ENCODE data around the gene NDUFA8. TPM values are rescaled to one million over a fixed set of nuclear protein-coding genes. Genes with fewer than 3 reads are reported as not detected.

The NDUFA8 gene
- total RNA-seq, 1 experiment from 2014 or later = 98.8 TPM

DNA sequence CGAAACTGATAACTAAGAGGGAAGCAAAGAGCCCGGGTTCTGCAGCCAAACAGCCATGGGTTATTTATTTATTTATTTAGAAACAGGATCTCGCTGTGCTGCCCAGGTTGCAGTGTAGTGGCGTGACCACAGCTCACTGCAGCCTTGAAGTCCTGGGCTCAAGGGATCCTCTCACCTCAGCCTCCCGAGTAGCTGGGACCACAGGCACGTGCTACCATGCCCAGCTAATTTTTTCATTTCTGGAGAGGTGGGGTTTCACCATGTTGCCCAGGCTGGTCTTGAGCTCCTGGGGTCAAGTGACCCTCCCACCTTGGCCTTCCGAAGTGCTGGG, 24.1 kb downstream of the NDUFA8 start:
- Histone ChIP-seq H3K4me1 (peaks cover 6% of the 10 kb centered on the region; the same call in 1 of the 2 replicates), H3K4me3 (no peak overlapping the region), H3K27me3 (peaks cover 3% of the 10 kb centered on the region; the same call in 1 of the 2 replicates), H3K27ac (no peak overlapping the region), H3K9me3 (replicated peaks) (no peaks in the 10 kb centered on the region), H3K36me3 (no peaks in the 10 kb centered on the region)
- no peak for DNase-seq

DNA sequence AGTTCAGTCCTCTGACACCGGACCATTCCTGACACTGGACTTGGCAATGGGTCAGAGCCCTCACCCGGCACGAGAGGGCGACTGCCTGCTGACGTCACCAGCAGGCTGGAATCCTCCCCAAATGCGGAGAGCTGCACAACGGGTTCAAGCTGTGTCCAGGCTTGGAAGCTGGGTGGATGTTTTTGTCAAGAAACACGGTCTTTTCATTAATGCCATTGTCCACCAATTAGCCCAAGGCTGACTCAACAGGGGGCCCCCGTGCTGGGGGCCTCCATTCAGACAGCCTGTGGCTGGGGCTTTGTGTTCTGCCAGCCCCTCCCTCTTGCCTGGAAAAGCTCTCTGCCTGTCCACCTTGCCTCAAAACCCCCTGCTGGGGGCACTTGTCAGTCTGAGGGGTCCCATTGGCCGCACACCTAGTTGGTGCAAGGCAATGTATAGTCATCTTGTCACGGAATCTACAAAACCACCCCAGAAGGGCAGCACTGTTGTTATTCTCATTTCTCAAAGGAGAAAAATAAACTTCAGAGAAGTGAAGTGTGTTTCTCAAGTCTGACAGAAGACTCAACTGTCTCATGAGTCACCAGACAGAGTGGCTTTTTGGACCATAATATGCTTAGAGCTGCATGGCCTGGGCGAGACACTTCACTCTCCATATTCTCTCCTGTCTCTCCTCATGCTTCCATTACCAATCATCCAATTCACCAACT, 24.6 kb downstream of the NDUFA8 start:
- Histone ChIP-seq H3K27ac (no peak overlapping the region), H3K4me1 (peaks cover 6% of the 10 kb centered on the region; the same call in 1 of the 2 replicates), H3K27me3 (peaks cover 3% of the 10 kb centered on the region; the same call in 1 of the 2 replicates), H3K9me3 (replicated peaks) (no peaks in the 10 kb centered on the region), H3K4me3 (no peak overlapping the region), H3K36me3 (no peaks in the 10 kb centered on the region)
- DNase-seq = no peak

DNA sequence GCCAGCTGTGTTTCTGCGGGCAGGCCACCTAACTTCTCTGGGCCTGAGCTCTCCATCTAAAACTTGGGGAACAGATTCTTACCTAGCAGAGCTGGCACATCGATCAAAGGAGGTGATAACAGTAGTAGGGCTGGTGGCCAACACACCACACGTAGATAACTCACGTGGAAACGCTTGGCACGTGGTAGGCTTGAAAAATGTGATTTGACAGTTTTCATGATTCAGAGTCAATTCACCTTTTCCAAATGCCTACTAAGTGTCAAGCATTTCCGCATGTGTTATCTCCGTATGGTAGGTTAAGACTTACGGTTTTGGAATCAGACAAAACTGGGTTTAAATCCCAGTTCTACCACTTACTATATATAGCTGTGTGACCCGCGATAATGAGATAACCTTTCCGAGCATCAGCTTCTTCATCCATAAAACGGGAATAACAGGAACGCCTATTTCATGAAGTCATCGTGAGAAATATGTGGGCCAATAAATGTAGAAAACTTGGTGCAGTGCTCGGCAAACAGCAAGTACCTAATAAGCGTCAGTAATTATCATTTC, 25.5 kb downstream of the NDUFA8 start:
- Histone ChIP-seq H3K4me1 (peaks cover 6% of the 10 kb centered on the region; the same call in 1 of the 2 replicates), H3K27ac (no peak overlapping the region)
- no peak for DNase-seq

DNA sequence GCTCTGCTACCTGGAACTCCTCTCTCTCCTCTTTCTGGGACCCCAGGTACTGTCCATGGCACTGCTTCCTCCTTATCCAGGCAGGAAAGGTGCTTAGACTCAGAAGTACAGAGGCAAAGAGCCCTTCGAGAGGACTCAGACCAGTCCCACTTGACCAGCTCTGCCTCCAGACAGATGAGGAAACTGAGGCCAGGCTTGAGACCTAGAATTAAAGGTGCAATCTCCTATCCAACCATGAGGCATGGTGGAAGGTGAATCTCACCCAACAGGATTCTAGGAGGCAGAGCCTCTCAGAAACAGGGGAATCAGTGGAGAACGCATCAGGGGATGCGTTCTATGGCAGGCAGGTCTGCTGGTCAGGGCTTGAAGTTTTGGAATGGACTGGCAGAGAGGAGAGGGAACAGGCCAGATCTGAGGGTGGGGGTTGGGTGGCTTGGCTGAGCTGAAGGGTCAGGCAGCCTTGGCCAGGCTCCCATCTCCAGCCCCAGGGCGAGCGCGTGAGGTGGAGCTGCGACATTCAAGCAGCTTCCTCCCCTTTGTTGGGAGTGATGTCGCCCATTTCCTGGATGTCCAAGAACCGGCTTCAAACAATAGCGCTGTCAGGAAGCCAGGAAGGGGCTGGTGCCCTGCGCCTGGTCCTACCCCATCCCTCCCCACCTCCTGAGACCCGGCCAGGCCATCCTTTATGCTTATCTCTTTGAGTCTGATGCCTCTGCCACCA, 26.2 kb downstream of the NDUFA8 start:
- Histone ChIP-seq H3K9me3 (replicated peaks) (no peaks in the 10 kb centered on the region), H3K4me1 (peaks cover 6% of the 10 kb centered on the region; the same call in 1 of the 2 replicates), H3K27ac (no peak overlapping the region), H3K27me3 (peaks cover 3% of the 10 kb centered on the region; the same call in 1 of the 2 replicates), H3K36me3 (no peaks in the 10 kb centered on the region), H3K4me3 (no peak overlapping the region)
- DNase-seq = no peak

More for the DNA sequence above, 25.5 kb downstream of the NDUFA8 start:
- Histone ChIP-seq H3K27me3 (peaks cover 3% of the 10 kb centered on the region; the same call in 1 of the 2 replicates), H3K9me3 (replicated peaks) (no peaks in the 10 kb centered on the region), H3K4me3 (no peak overlapping the region), H3K36me3 (no peaks in the 10 kb centered on the region)

DNA sequence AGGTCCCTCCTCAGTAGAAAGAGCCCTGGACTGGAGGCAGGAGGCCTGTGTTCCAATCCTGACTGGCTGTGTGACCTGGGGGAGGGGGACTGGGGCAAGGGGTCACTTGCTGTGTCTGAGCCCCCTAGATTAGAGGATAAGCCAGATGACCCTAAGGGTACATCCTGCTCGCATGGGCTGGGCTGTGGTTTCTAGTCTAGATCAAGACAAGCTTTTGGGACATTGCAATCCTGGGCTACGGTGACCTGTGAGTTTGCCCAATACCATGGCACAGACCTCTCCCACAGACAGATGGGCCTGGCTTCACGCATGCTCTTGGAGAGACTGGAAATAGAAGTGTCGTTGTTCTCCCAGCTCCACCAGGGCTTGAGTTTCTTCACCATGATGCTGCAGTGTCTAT, 27.0 kb downstream of the NDUFA8 start:
- Histone ChIP-seq H3K27me3 (peaks cover 3% of the 10 kb centered on the region; the same call in 1 of the 2 replicates), H3K36me3 (no peaks in the 10 kb centered on the region), H3K4me3 (no peak overlapping the region), H3K4me1 (peaks cover 6% of the 10 kb centered on the region; the same call in 1 of the 2 replicates), H3K9me3 (replicated peaks) (no peaks in the 10 kb centered on the region), H3K27ac (no peak overlapping the region)
- no peak for DNase-seq

DNA sequence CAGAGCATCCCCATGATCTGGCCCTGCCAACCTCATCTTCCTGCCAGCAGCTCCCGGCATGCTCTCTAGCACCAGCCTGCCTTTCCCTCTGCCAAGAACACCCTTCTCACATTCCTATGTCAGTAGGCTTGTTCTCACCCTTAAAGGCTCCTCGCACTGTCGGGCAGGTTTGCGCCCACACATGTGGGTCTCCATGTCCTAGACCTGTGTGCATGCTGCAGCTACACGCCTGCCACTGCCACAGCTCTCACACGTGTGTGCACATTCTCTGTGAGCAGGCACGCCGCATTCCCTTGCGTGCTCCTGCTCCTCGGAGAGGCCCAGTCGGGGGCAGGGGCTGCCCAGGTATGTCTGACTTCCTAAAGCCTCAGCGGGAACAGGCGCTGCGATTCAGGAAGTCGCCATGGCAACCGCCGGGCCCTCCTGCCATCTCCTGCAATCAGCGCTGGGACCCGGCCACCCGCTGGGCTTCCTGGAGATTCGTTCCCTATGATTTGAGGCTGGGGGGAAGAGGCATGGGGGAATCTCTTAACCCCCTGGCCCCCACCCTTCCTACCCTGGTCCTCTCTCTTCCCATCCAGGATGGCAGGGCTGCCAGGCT, 28.1 kb downstream of the NDUFA8 start:
- Histone ChIP-seq H3K9me3 (replicated peaks) (no peaks in the 10 kb centered on the region), H3K36me3 (no peaks in the 10 kb centered on the region), H3K27ac (no peak overlapping the region), H3K4me3 (no peak overlapping the region), H3K27me3 (peaks cover 3% of the 10 kb centered on the region; the same call in 1 of the 2 replicates), H3K4me1 (peaks cover 6% of the 10 kb centered on the region; the same call in 1 of the 2 replicates)
- peak; percentile 43 to 45 for DNase-seq

DNA sequence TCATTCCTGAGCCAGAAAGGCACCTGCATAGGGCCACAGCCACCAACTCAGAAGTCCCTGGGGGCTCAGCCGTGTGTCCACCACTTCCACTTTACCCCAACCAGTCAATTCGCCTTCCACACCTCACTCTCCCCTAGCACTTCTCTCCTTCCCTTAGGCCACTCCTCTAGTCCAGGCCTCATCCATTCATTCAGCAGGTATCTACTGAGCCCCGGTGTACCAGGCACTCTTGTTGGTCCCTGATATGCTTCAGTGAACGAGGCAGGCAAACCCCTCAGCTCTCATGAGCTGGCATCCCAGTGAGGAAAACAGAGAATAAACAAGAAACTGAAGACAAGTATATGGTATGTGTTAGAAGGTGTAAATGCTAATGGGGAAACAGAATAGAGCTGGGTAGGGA, 28.7 kb downstream of the NDUFA8 start:
- peaks cover 5% of the 10 kb centered on the region; the same call in 1 of the 2 replicates for H3K4me1 ChIP-seq
- no peaks in the 10 kb centered on the region for H3K36me3 ChIP-seq
- H3K9me3 ChIP-seq (replicated peaks) = no peaks in the 10 kb centered on the region
- no peak overlapping the region for H3K4me3 ChIP-seq
- peaks cover 3% of the 10 kb centered on the region; the same call in 1 of the 2 replicates for H3K27me3 ChIP-seq
- no peak overlapping the region for H3K27ac ChIP-seq
- DNase-seq = no peak

DNA sequence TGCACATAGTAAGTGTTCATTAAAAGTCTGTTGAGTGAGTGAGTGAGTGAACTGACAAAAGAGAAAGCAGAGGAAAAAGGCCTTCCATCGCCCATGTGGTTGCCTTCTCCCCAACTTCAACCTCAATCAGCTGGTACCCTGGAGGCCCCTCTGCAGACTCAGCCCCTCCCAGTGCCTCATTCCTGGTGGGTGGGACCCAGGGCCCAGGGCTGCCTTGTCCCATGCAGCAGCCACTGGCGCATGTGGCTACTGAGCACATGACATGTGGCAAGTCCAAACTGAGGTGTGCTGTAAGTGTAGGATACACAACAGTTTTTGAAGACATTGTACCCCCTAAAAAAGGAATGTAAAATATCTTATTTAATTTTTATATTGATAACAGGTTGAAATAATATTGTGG, 29.6 kb downstream of the NDUFA8 start:
- H3K27me3 ChIP-seq = peaks cover 3% of the 10 kb centered on the region; the same call in 1 of the 2 replicates
- no peaks in the 10 kb centered on the region for H3K9me3 ChIP-seq (replicated peaks)
- peaks cover 3% of the 10 kb centered on the region; the same call in 1 of the 2 replicates for H3K4me1 ChIP-seq

DNA sequence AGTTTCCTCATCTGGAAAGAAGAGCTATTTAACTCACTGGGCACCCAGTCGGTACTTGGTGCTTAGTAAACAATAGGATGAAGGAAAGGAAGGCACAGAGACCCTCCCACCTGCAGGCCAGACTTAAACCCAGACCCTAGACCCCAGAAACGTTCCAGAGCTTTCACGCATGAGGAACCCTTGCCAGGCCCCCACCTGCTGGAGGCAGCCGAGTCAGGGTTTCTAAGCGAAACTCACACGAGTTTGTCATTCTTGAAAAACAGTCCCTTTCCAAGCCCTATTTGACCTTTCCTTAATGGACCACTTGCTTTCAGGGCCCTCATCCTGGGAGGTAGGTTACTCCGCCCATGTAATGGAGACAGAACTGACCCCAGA, 30.6 kb downstream of the NDUFA8 start:
- Histone ChIP-seq H3K4me1 (peaks cover 5% of the 10 kb centered on the region; the same call in 1 of the 2 replicates), H3K9me3 (replicated peaks) (no peaks in the 10 kb centered on the region), H3K27me3 (peaks cover 3% of the 10 kb centered on the region; the same call in 1 of the 2 replicates), H3K27ac (no peak overlapping the region), H3K4me3 (no peak overlapping the region), H3K36me3 (no peaks in the 10 kb centered on the region)
- no peak for DNase-seq

More for the DNA sequence above, 29.6 kb downstream of the NDUFA8 start:
- no peaks in the 10 kb centered on the region for H3K36me3 ChIP-seq
- no peak overlapping the region for H3K4me3 ChIP-seq
- no peak overlapping the region for H3K27ac ChIP-seq
- no peak for DNase-seq

DNA sequence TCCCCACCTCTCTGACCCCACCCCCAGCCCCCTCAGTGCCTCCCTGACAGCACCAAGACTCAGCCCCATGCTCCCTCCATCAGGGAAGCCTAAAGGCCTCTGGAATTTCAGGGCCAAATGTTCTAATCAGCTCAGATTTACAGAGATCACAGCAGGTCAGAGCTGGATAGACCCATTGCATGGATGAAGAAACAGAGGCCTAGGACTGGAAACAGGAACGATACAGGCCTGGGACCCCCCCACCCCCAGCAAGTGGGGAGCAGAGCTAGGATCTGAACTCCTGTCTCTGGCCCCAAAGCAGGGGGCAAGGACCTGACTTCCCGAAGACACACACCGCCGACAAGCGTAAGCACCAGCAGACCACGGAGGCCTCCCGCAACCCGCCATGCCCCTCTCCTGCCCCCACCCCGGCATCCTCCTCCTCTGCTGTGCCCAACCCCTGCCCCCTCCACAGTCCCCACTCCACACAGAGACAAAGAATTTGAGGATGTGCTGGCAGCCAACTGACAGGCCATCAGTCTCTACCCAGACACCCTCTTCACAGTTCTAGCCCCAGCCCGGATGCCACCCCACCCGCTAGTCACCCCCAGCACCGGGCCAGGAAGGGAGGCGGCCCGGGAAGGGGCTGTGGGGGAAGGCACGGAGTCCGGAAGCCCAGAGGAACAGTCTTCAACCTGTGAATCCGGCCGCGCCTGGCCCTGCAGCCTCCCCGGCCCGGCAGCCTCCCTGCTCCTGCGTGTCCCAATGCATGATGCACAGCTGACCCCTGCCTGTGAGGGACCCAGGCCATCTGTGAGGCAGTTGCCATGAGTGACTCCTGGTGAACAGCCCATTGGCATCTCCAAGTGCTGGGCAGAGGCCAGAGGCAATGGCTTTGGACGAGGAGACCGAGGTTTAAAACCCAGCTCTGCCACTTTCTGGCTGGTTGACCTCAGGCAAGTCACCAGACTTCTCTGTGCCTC, 31.3 kb downstream of the NDUFA8 start:
- H3K4me3 ChIP-seq = no peak overlapping the region
- H3K36me3 ChIP-seq = no peaks in the 10 kb centered on the region
- peaks cover 3% of the 10 kb centered on the region; the same call in 1 of the 2 replicates for H3K27me3 ChIP-seq
- peaks cover 6% of the 10 kb centered on the region; the same call in 1 of the 2 replicates for H3K4me1 ChIP-seq
- DNase-seq = no peak
- no peaks in the 10 kb centered on the region for H3K9me3 ChIP-seq (replicated peaks)
- no peak overlapping the region for H3K27ac ChIP-seq

DNA sequence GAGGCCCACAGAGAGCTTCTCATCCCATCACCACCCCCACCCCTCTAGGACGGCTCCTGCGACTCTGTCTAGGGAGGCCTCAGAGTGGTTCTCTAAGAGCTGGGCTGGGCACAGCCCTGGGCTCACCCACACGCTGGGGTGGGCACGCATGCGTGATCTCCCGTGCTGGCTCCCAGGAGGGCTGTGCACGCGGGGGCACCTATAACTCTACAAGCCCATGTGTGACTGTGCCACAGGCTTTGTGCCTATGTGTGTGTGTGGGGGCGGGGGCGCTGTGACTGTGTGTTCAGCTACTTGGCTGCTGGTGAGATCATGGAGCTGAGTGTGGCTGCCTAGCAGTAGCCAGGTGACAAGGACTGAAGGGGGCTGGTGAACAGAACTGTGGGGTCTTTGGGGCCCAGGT, 32.2 kb downstream of the NDUFA8 start:
- Histone ChIP-seq H3K9me3 (replicated peaks) (no peaks in the 10 kb centered on the region), H3K27ac (no peak overlapping the region), H3K4me3 (no peak overlapping the region), H3K36me3 (no peaks in the 10 kb centered on the region), H3K27me3 (no peaks in the 10 kb centered on the region), H3K4me1 (peaks cover 6% of the 10 kb centered on the region; the same call in 1 of the 2 replicates)
- DNase-seq = no peak

DNA sequence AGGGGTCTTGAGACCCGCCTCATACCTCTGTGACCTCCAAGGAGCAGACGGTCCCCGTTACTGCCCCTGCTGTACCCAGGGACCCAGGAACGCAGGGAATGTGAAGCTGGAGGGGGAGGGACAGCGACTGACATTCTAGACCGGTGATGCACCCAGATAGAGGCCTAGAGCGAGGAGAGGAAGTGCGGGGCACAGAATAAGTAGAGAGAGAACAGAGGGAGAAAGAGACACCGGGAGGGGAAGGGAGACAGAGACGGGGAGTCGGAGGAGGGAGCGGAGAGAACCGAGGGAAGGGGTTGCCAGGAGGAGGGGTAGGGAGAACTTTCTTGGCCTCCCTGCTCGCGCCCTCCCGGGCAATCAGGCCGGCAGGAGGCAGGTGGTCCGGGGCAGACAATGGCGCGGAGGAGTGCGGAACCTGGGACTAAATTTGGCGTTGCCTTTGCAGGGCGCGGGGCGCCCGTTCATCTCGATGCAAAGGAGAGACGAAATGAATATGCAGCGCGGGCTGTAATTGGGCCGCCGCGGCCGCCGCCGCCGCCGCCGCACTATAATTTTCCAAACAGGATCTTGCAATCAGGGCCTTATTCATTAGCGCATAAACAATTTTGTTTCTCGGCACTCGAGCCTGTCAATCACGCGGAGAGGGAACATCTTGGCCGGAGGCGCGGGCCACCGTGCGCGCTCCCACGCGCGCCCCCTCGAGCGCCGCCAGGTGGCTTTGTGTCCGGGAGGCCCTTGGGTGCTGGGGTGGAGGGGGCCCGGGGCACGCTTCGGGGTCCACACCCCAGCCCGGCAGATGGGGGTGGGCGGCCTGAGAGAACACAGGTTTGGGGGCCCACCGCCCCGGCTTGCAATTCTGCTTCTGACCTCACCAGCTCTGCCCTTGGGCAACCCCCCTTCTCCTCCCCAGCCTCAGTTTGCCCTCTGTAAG, 33.0 kb downstream of the NDUFA8 start:
- no peaks in the 10 kb centered on the region for H3K9me3 ChIP-seq (replicated peaks)
- H3K4me3 ChIP-seq = no peak overlapping the region
- DNase-seq = no peak
- H3K27ac ChIP-seq = no peak overlapping the region
- H3K4me1 ChIP-seq = peaks cover 6% of the 10 kb centered on the region; the same call in 1 of the 2 replicates
- no peaks in the 10 kb centered on the region for H3K27me3 ChIP-seq
- H3K36me3 ChIP-seq = no peaks in the 10 kb centered on the region
